Measurements from ENCODE around the gene HRH3.

DNA sequence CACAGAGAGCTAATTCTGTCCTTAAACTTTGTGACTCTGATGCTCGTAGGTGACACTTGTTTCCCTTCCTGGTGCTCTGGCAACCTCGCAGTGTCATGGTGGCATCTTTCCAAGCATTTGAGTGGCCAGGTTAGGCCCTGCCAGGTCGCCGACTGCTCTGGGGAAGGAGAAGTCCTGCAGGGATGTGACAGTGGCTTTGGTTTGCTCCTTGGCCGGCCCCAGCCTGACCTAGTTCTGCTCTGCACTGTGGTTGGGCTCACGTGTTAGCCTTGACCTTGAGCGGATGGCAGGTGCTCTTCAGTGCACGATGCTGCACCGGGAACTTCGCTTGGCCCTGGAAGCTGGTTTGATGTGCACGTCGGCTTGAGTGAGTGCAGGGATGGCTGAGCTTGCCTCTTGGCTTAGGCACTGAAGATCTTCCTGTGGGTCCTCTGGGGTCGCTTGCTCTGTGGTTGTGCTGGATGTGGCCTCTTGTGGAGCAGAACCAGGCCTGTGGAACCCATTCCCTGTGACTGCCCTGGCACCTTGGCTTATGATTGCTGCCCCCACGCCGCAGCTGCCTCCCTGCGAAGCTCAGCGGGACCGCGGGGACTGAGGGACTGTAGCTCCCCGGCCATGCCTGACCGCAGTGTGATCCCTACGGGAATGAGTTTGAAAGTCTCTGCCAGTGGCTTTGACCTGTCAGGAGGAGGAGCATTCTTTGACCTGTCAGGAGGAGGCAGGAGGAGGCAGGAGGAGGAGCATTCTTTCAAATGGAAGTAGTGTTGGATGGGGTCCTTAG is 27.0 kb upstream of the HRH3 start:
- TF ChIP-seq NFRKB (IDR thresholded peaks at IDR 0.05) (no peak), SP1 (IDR thresholded peaks at IDR 0.05) (no peak), FOXK2 (IDR thresholded peaks at IDR 0.05) (no peak), FOXM1 (IDR thresholded peaks at IDR 0.05; ENCODE audit: borderline replicate concordance) (no peak), CTBP1 (IDR thresholded peaks at IDR 0.05; ENCODE audit: borderline replicate concordance) (no peak), HDGF (IDR thresholded peaks at IDR 0.05; ENCODE audit: borderline replicate concordance) (no peak), BHLHE40 (IDR thresholded peaks at IDR 0.05; ENCODE audit: borderline replicate concordance) (no peak)

Data from HEK293T (cell line).